DMS79 treated with DMSO at 0.1 percent for 48 hours (cell line): Measurements from ENCODE around the gene RRAGA.
"Not testable (repeated sequence)": the region's sequence is repeated elsewhere in the genome, so short reads cannot be mapped to it uniquely, and the experiment has no call there.

Experiments used
- DNase-seq: peaks from one replicate; lab custom pipeline; 2025; lab: John Stamatoyannopoulos, UW

Gene RRAGA

GRCh38 chr9:19087106-19088000 is 38.1 kb downstream of the RRAGA start:
- DNase-seq, result no peak

- DNase-seq, result not testable (repeated sequence)
Measured at GRCh38 chr9:19097431-19097830, 48.2 kb downstream of the RRAGA start.
